ENCODE measurements around the gene TIMP3. TPM values are rescaled to one million over a fixed set of nuclear protein-coding genes. Genes with fewer than 3 reads are reported as not detected.
"Not testable (repeated sequence)": the region's sequence is repeated elsewhere in the genome, so short reads cannot be mapped to it uniquely, and the experiment has no call there.

Gene TIMP3
- under 1 TPM; 0.32 to 0.48 TPM for total RNA-seq

GRCh38 chr22:32801537-32802236 lies at the start of gene TIMP3:
TIMP3 (plus strand) TSS chr22:32801705; CDS start chr22:32802002, 297 bp downstream.
- ChIA-PET POLR2A (no interaction called here), CTCF (no interaction called here)

- ChIA-PET POLR2A (no interaction called here), CTCF (no interaction called here)
Measured at GRCh38 chr22:32752326-32752725, 49.2 kb upstream of the TIMP3 start.

GRCh38 chr22:32752816-32753520 lies 48.5 kb upstream of the TIMP3 start:
- POLR2A ChIA-PET, result no interaction called here
- CTCF ChIA-PET, result no interaction called here

GRCh38 chr22:32753591-32753990 lies 47.9 kb upstream of the TIMP3 start:
- POLR2A ChIA-PET, result no interaction called here
- CTCF ChIA-PET, result no interaction called here

- ChIA-PET POLR2A (no interaction called here), CTCF (no interaction called here)
Measured at GRCh38 chr22:32754413-32755041, 47.0 kb upstream of the TIMP3 start.

- POLR2A ChIA-PET, CTCF ChIA-PET: not testable (repeated sequence)
Measured at GRCh38 chr22:32757086-32757762, 44.3 kb upstream of the TIMP3 start.

- POLR2A ChIA-PET, result no interaction called here
- CTCF ChIA-PET, result no interaction called here
Measured at GRCh38 chr22:32758866-32759385, 42.6 kb upstream of the TIMP3 start.

- CTCF ChIA-PET, result no interaction called here
- POLR2A ChIA-PET, result no interaction called here
Measured at GRCh38 chr22:32760396-32760795, 41.1 kb upstream of the TIMP3 start.

GRCh38 chr22:32760815-32761214 lies 40.7 kb upstream of the TIMP3 start:
- ChIA-PET CTCF (no interaction called here), POLR2A (no interaction called here)

GRCh38 chr22:32761251-32761903 lies 40.1 kb upstream of the TIMP3 start:
- ChIA-PET POLR2A (no interaction called here), CTCF (no interaction called here)

- ChIA-PET CTCF (no interaction called here), POLR2A (no interaction called here)
Measured at GRCh38 chr22:32764330-32765131, 37.0 kb upstream of the TIMP3 start.

GRCh38 chr22:32765132-32765618 lies 36.3 kb upstream of the TIMP3 start:
- ChIA-PET CTCF (no interaction called here), POLR2A (no interaction called here)

GRCh38 chr22:32771756-32772155 lies 29.7 kb upstream of the TIMP3 start:
- CTCF ChIA-PET, result no interaction called here
- POLR2A ChIA-PET, result interaction anchor here (0.6 kb wide), 1 partner anchor 79 kb away, joined by 3 read pairs; no protein-coding TSS in a partner anchor

GRCh38 chr22:32775957-32776356 lies 25.5 kb upstream of the TIMP3 start:
- CTCF ChIA-PET, result no interaction called here
- POLR2A ChIA-PET, result no interaction called here

- CTCF ChIA-PET, result no interaction called here
- POLR2A ChIA-PET, result no interaction called here
Measured at GRCh38 chr22:32776397-32776796, 25.1 kb upstream of the TIMP3 start.

- POLR2A ChIA-PET, result no interaction called here
Measured at GRCh38 chr22:32776802-32777201, 24.7 kb upstream of the TIMP3 start.

GRCh38 chr22:32777987-32778386 lies 23.5 kb upstream of the TIMP3 start:
- ChIA-PET CTCF (no interaction called here), POLR2A (no interaction called here)

More at GRCh38 chr22:32776802-32777201, 24.7 kb upstream of the TIMP3 start:
- CTCF ChIA-PET, result no interaction called here

- CTCF ChIA-PET, result no interaction called here
- POLR2A ChIA-PET, result no interaction called here
Measured at GRCh38 chr22:32780726-32781310, 20.7 kb upstream of the TIMP3 start.

GRCh38 chr22:32781695-32782094 lies 19.8 kb upstream of the TIMP3 start:
- ChIA-PET POLR2A (no interaction called here), CTCF (no interaction called here)
